A673 (cell line): Measurements from ENCODE around the gene SCRT2. TPM values are rescaled to one million over a fixed set of nuclear protein-coding genes. Genes with fewer than 3 reads are reported as not detected.
A peak's percentile ranks its signal among the peaks of the same experiment; 100 is the strongest.

Experiments
- BruUV-seq: library from RNA; stranded (reverse); fragments of 400-500 nt; replicated peaks from 2 replicates; lab custom pipeline; 2021; lab: Mats Ljungman, UMichigan
- CTCF ChIA-PET: fragments of 300-600 bp; sonication (Branson Sonifier 250); formaldehyde crosslinking; loops from one replicate; lab custom pipeline; 2022; ENCODE audit warnings: antibody characterized with exemption; lab: Charles Lee
- POLR2A ChIA-PET: fragments of 300-600 bp; sonication (Branson Sonifier 250); formaldehyde crosslinking; loops from one replicate; lab custom pipeline; 2022; ENCODE audit warnings: antibody characterized with exemption; ENCODE audit not compliant: low non-redundant PET; lab: Charles Lee
- DNase-seq: peaks from one replicate; pipeline ENCODE4 v3.0.0-alpha.2; 2015; ENCODE audit warnings: low spot score
- H3K27ac ChIP-seq: fragments of 200-600 bp; sonication (generic); 2 replicates; pipeline ENCODE4 v1.5.1; 2016; ENCODE audit warnings: mixed run types, low read depth, mild to moderate bottlenecking, mixed read lengths, antibody characterized with exemption, low read length; ENCODE audit not compliant: poor library complexity, severe bottlenecking
- H3K27me3 ChIP-seq: fragments of 200-600 bp; sonication (generic); replicated peaks from 2 replicates; pipeline ENCODE4 v1.6.1; 2017; ENCODE audit warnings: mixed run types, low read depth, mild to moderate bottlenecking, mixed read lengths, antibody characterized with exemption, low read length; ENCODE audit not compliant: insufficient read depth, poor library complexity
- H3K36me3 ChIP-seq: fragments of 200-600 bp; sonication (generic); 2 replicates; pipeline ENCODE4 v1.6.1; 2016; ENCODE audit warnings: mixed run types, mild to moderate bottlenecking, mixed read lengths, antibody characterized with exemption, low read length; ENCODE audit not compliant: insufficient read depth, poor library complexity, severe bottlenecking
- H3K4me1 ChIP-seq: fragments of 200-600 bp; sonication (generic); 2 replicates; pipeline ENCODE4 v1.6.1; 2017; ENCODE audit warnings: mixed run types, mild to moderate bottlenecking, mixed read lengths, antibody characterized with exemption, low read length; ENCODE audit not compliant: insufficient read depth, poor library complexity, severe bottlenecking
- H3K4me3 ChIP-seq: fragments of 200-600 bp; sonication (generic); 2 replicates; pipeline ENCODE4 v1.5.1; 2016; ENCODE audit warnings: low read depth, mixed run types, mild to moderate bottlenecking, mixed read lengths, low read length; ENCODE audit not compliant: poor library complexity, severe bottlenecking
- H3K9me3 ChIP-seq: fragments of 200-600 bp; sonication (generic); 2 replicates; pipeline ENCODE4 v1.6.1; 2016; ENCODE audit warnings: mixed run types, low read depth, mild to moderate bottlenecking, mixed read lengths, antibody characterized with exemption, low read length; ENCODE audit not compliant: poor library complexity, severe bottlenecking
- EZH2 ChIP-seq: fragments of 200-600 bp; sonication (generic); IDR thresholded peaks from 2 replicates; pipeline ENCODE4 v1.6.1; 2017; ENCODE audit warnings: borderline replicate concordance, low read depth, mild to moderate bottlenecking, mixed read lengths, antibody characterized with exemption, low read length; ENCODE audit not compliant: poor library complexity, severe bottlenecking
- intact Hi-C: fragments of 100-400 bp; cut with micrococcal nuclease; formaldehyde crosslinking; loops from one replicate; pipeline ENCODE4 v1.10.0; 2022; ENCODE audit not compliant: unreplicated experiment
- total RNA-seq: library from RNA; stranded (reverse); gene quantifications from 2 replicates; pipeline ENCODE4 v1.2.3, GENCODE V29; 2021
- TF ChIP-seq, protein P1 (sequence below): fragments of 300-800, 200-600 bp; sonication (generic); conservative IDR thresholded peaks from 2 replicates; pipeline ENCODE4 v1.5.1; 2017; ENCODE audit warnings: low read depth, mild to moderate bottlenecking, antibody characterized with exemption, low read length, moderate library complexity, mixed read lengths

The SCRT2 gene
- total RNA-seq, 1 experiment from 2014 or later: 0.69 TPM

GRCh38 chr20:652615-653109, 22.9 kb downstream of the SCRT2 start:
- H3K9me3 ChIP-seq: no peaks in the 10 kb centered on the region
- H3K27me3 ChIP-seq: peaks cover 6% of the 10 kb centered on the region
- TF ChIP-seq, protein P1, sequence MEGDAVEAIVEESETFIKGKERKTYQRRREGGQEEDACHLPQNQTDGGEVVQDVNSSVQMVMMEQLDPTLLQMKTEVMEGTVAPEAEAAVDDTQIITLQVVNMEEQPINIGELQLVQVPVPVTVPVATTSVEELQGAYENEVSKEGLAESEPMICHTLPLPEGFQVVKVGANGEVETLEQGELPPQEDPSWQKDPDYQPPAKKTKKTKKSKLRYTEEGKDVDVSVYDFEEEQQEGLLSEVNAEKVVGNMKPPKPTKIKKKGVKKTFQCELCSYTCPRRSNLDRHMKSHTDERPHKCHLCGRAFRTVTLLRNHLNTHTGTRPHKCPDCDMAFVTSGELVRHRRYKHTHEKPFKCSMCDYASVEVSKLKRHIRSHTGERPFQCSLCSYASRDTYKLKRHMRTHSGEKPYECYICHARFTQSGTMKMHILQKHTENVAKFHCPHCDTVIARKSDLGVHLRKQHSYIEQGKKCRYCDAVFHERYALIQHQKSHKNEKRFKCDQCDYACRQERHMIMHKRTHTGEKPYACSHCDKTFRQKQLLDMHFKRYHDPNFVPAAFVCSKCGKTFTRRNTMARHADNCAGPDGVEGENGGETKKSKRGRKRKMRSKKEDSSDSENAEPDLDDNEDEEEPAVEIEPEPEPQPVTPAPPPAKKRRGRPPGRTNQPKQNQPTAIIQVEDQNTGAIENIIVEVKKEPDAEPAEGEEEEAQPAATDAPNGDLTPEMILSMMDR: no peak
- no peak for TF ChIP-seq EZH2
- H3K36me3 ChIP-seq: peaks cover 6% of the 10 kb centered on the region
- H3K4me1 ChIP-seq: peaks cover 6% of the 10 kb centered on the region
- peak overlapping the region; percentile 66 for H3K4me3 ChIP-seq
- ChIA-PET CTCF (interaction anchor here (1.0 kb wide), 1 partner anchor 86 kb away, joined by 3 read pairs; no protein-coding TSS in a partner anchor), POLR2A (no interaction called here)
- intact Hi-C loops: loop anchor here (5.0 kb wide), 1 partner anchor 75 kb away; no protein-coding TSS in a partner anchor
- no TSS peak for BruUV-seq
- no peak for DNase-seq
- H3K27ac ChIP-seq: peak overlapping the region; percentile 81

GRCh38 chr20:651713-652614, 23.6 kb downstream of the SCRT2 start:
- Histone ChIP-seq H3K9me3 (no peaks in the 10 kb centered on the region), H3K4me1 (peaks cover 6% of the 10 kb centered on the region), H3K27me3 (peaks cover under 1% of the 10 kb centered on the region), H3K27ac (no peak overlapping the region), H3K36me3 (peaks cover 6% of the 10 kb centered on the region), H3K4me3 (peak overlapping the region; percentile 66)
- no peak for DNase-seq
- CTCF ChIA-PET: interaction anchor here (1.0 to 1.1 kb wide), 2 partner anchors 12 to 87 kb away, joined by 3 to 7 read pairs; no protein-coding TSS in a partner anchor
- POLR2A ChIA-PET: no interaction called here
- intact Hi-C loops: loop anchor here (5.0 kb wide), 1 partner anchor 75 kb away; no protein-coding TSS in a partner anchor
- no peak for TF ChIP-seq EZH2
- TF ChIP-seq, protein P1: no peak
- BruUV-seq: TSS peak; percentile 31

- Histone ChIP-seq H3K27ac (no peak overlapping the region), H3K36me3 (peaks cover 6% of the 10 kb centered on the region), H3K4me1 (peaks cover 6% of the 10 kb centered on the region), H3K9me3 (no peaks in the 10 kb centered on the region), H3K4me3 (no peak overlapping the region), H3K27me3 (no peaks in the 10 kb centered on the region)
- BruUV-seq: no TSS peak
- intact Hi-C loops: loop anchor here (5.0 kb wide), 1 partner anchor 76 kb away; no protein-coding TSS in a partner anchor
- no peak for DNase-seq
- CTCF ChIA-PET: interaction anchor here (1.1 kb wide), 1 partner anchor 11 kb away, joined by 7 read pairs; no protein-coding TSS in a partner anchor
- POLR2A ChIA-PET: no interaction called here
- TF ChIP-seq, protein P1: no peak
- TF ChIP-seq EZH2: no peak
Measured at GRCh38 chr20:650954-651353, 24.6 kb downstream of the SCRT2 start.
